Gastrocnemius medialis (tissue), 4 donors: ENCODE data around the gene MUL1. TPM values are rescaled to one million over a fixed set of nuclear protein-coding genes. Genes with fewer than 3 reads are reported as not detected.

Experiments used
- ATAC-seq, 2 donors: fragments of 150-250 bp; one replicate each; pipeline ENCODE4 v1.9.1; 2016
- DNase-seq, 2 donors: peaks; one replicate each; pipeline ENCODE4 v3.0.0-alpha.2; 2019
- H3K27ac ChIP-seq, 4 donors: fragments of 200-600 bp; sonication (generic); 1 replicate in 1 of 4; 2 replicates in 3 of 4; pipeline ENCODE4 v1.5.1; 2016 to 2018; ENCODE audit warnings: mild to moderate bottlenecking in 2 of 4, moderate library complexity in 1 of 4
- H3K27me3 ChIP-seq, 3 donors: fragments of 200-600 bp; sonication (generic) in 2 of 3; 1 replicate in 1 of 3; 2 replicates in 2 of 3; pipeline versions ENCODE4 v1.5.1 to v1.6.0; 2016 to 2019; ENCODE audit warnings: mild to moderate bottlenecking in 1 of 3, moderate library complexity in 1 of 3
- H3K36me3 ChIP-seq, 2 donors: fragments of 200-600 bp; sonication (generic) in 1 of 2; one replicate each; pipeline ENCODE4 v1.5.1; 2017 to 2018
- H3K4me1 ChIP-seq, 2 donors: fragments of 200-600 bp; sonication (generic) in 1 of 2; one replicate each; pipeline ENCODE4 v1.5.1; 2016 to 2017; ENCODE audit warnings: mild to moderate bottlenecking in 2 of 2
- H3K4me3 ChIP-seq, 4 donors: fragments of 200-600 bp; sonication (generic) in 3 of 4; 1 replicate in 1 of 4; 2 replicates in 3 of 4; pipeline ENCODE4 v1.5.1; 2016 to 2019; ENCODE audit warnings: mild to moderate bottlenecking in 2 of 4
- H3K9me3 ChIP-seq, 3 donors: fragments of 200-600 bp; sonication (generic) in 2 of 3; 1 replicate in 1 of 3; 2 replicates in 2 of 3; pipeline ENCODE4 v1.5.1; 2016 to 2019
- CTCF ChIP-seq, 5 experiments: fragments of 450-650 bp in 3 of 5; fragments of 200-600 bp in 2 of 5; sonication (generic) in 2 of 5; IDR thresholded peaks in 4 of 5; conservative IDR thresholded peaks in 1 of 5; 1 replicate in 4 of 5; 2 replicates in 1 of 5; pipeline ENCODE4 v1.5.1; 2016 to 2019; ENCODE audit warnings: antibody characterized with exemption in 5 of 5, mild to moderate bottlenecking in 3 of 5, moderate library complexity in 3 of 5
- POLR2A ChIP-seq, 2 donors: fragments of 450-650 bp; IDR thresholded peaks; one replicate each; pipeline ENCODE4 v1.6.1; 2017; ENCODE audit warnings: antibody characterized with exemption in 2 of 2, mild to moderate bottlenecking in 2 of 2, moderate library complexity in 2 of 2
- in situ Hi-C, 4 donors: fragments of 200-750 bp; cut with MboI; loops; one replicate each; pipeline versions ENCODE4 v1.15.0 to v1.8.0; 2017; ENCODE audit warnings: low sequenced_read_pairs in 4 of 4
- intact Hi-C: fragments of 100-400 bp; cut with DNase I; formaldehyde crosslinking; loops from one replicate; pipeline ENCODE4 v1.15.1; 2023; ENCODE audit warnings: low total_unique reads
- total RNA-seq, 4 donors: library from RNA; depleted of rRNA; stranded (reverse); fragments of >200 nt; gene quantifications; one replicate each; pipeline versions ENCODE4 v1.1.0 to v1.2.3, GENCODE V29; 2016

The MUL1 gene
- total RNA-seq, 4 donors from 2014 or later = 32.8 to 44.5 (median 38.8) TPM

GRCh38 chr1:20551945-20552727 lies 44.2 kb upstream of the MUL1 start, which contains the start of gene FAM43B:
Gene FAM43B, plus strand, starts transcription at chr1:20552573. Its CDS starts 401 bp downstream, at chr1:20552974.
- Histone ChIP-seq H3K4me1 (peaks cover 0 to 9% of the 10 kb centered on the region in 2 donors), H3K9me3 (no peaks in the 10 kb centered on the region), H3K36me3 (no peaks in the 10 kb centered on the region), H3K27me3 (peaks cover 10 to 32% (median 29%) of the 10 kb centered on the region in 3 donors), H3K4me3 (peak within 1 kb of the TSS; percentile 35 to 50 (median 47)), H3K27ac (peak within 1 kb of the TSS; percentile 17 to 58 (median 46))
- intact Hi-C loops = no loop called here
- peak in 1 of 2 donors; percentile 8 for TF ChIP-seq POLR2A (IDR thresholded peaks at IDR 0.05)
- TF ChIP-seq CTCF (IDR thresholded peaks at IDR 0.05 in 4 of 5, conservative IDR thresholded peaks at IDR 0.05 in 1 of 5) = no peak
- peak; percentile 24 to 49 for DNase-seq
- in situ Hi-C loops = no loop called here
- ATAC-seq = peak; percentile 49 to 50

- intact Hi-C loops = no loop called here
- DNase-seq (no peak), ATAC-seq (no peak)
- H3K4me1 ChIP-seq = peaks cover 0 to 9% of the 10 kb centered on the region in 2 donors
- peaks cover 10 to 29% (median 28%) of the 10 kb centered on the region in 3 donors for H3K27me3 ChIP-seq
- no peak overlapping the region for H3K4me3 ChIP-seq
- TF ChIP-seq CTCF (IDR thresholded peaks at IDR 0.05 in 4 of 5, conservative IDR thresholded peaks at IDR 0.05 in 1 of 5) (no peak), POLR2A (IDR thresholded peaks at IDR 0.05) (no peak)
- in situ Hi-C loops = no loop called here
- no peaks in the 10 kb centered on the region for H3K9me3 ChIP-seq
- no peaks in the 10 kb centered on the region for H3K36me3 ChIP-seq
- peak overlapping the region in 1 of 4 donors; percentile 47 for H3K27ac ChIP-seq
Observed at GRCh38 chr1:20551161-20551560, 43.2 kb upstream of the MUL1 start.

- in situ Hi-C loops (no loop called here), intact Hi-C loops (no loop called here)
- no peak for TF ChIP-seq POLR2A (IDR thresholded peaks at IDR 0.05)
- TF ChIP-seq CTCF (IDR thresholded peaks at IDR 0.05 in 4 of 5, conservative IDR thresholded peaks at IDR 0.05 in 1 of 5) = no peak
- no peak for DNase-seq
- H3K4me1 ChIP-seq = no peaks in the 10 kb centered on the region
- ATAC-seq = no peak
- H3K27me3 ChIP-seq = peaks cover 12 to 13% (median 12%) of the 10 kb centered on the region in 3 donors
- H3K9me3 ChIP-seq = no peaks in the 10 kb centered on the region
- no peaks in the 10 kb centered on the region for H3K36me3 ChIP-seq
- no peak overlapping the region for H3K27ac ChIP-seq
- H3K4me3 ChIP-seq = no peak overlapping the region
Observed at GRCh38 chr1:20546637-20547036, 38.7 kb upstream of the MUL1 start.

GRCh38 chr1:20540281-20540680 lies 32.3 kb upstream of the MUL1 start:
- Histone ChIP-seq H3K27me3 (peaks cover 0 to 8% (median 8%) of the 10 kb centered on the region in 3 donors), H3K9me3 (no peaks in the 10 kb centered on the region), H3K36me3 (no peaks in the 10 kb centered on the region), H3K4me1 (no peaks in the 10 kb centered on the region), H3K27ac (no peak overlapping the region), H3K4me3 (no peak overlapping the region)
- in situ Hi-C loops (no loop called here), intact Hi-C loops (no loop called here)
- TF ChIP-seq CTCF (IDR thresholded peaks at IDR 0.05 in 4 of 5, conservative IDR thresholded peaks at IDR 0.05 in 1 of 5) (no peak), POLR2A (IDR thresholded peaks at IDR 0.05) (no peak)
- DNase-seq (no peak), ATAC-seq (no peak)
